Hepatocyte (in vitro differentiated cells): ENCODE results near the gene PTPRT.

ENCODE experiments used
- CTCF ChIP-seq: fragments of 200-600 bp; sonication (generic); IDR thresholded peaks from 2 replicates; pipeline ENCODE4 v1.5.1; 2016; ENCODE audit warnings: antibody characterized with exemption, mild to moderate bottlenecking; ENCODE audit not compliant: poor library complexity
- EZH2 ChIP-seq: fragments of 200-600 bp; sonication (generic); IDR thresholded peaks from 2 replicates; pipeline ENCODE4 v1.6.1; 2016; ENCODE audit warnings: antibody characterized with exemption, mild to moderate bottlenecking, borderline replicate concordance
- EZH2phosphoT487 ChIP-seq: fragments of 200-600 bp; sonication (generic); IDR thresholded peaks from one replicate; pipeline ENCODE4 v1.6.1; 2018; ENCODE audit warnings: antibody characterized with exemption, mild to moderate bottlenecking, low read depth, moderate library complexity; ENCODE audit not compliant: unreplicated experiment, severe bottlenecking

- no peak for TF ChIP-seq EZH2
- no peak for TF ChIP-seq CTCF
- no peak for TF ChIP-seq EZH2phosphoT487
Observed at GRCh38 chr20:43191143-43191542, 1.4 kb upstream of the PTPRT start.
